Measurements from ENCODE around the gene ELN. TPM values are rescaled to one million over a fixed set of nuclear protein-coding genes. Genes with fewer than 3 reads are reported as not detected.
"Not testable (repeated sequence)": the region's sequence is repeated elsewhere in the genome, so short reads cannot be mapped to it uniquely, and the experiment has no call there.

The ELN gene
- polyA plus RNA-seq, 10 donors, result 91.5 to 239 (median 133) TPM

DNA sequence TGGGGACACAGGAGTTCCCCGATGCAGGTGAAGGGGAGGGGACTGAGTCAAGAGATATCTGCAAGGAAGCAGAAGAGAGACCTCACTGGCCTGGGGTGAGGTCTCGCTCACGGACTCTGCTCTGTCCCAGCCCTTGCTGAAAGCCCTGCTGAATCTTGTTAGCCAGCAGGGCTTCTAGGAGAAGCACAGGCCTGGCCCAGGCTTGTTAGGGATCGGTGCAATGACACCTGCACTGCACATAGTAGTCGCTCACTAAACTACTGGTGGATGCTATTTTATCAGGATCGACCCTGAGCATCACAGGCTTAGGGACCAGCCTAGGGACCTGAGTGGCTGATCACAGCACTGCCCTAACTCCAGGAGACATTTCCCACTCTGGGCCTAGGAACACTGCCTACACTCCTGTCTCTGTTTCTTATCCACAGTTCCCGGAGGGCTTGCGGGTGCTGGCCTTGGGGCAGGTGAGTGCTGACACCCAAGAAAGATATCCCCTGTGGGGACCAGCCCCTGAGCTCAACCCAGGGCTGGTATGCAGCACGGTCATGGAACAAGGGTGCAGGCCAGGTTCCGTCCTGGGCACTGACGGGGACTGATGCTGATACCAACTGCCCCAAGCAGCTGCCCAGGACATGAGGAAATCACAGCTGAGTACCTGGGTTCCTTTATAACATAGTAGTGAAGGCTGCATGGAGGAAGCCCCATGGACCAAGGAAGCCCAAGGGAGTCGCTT lies 13.0 kb downstream of the ELN start:
- no peak for DNase-seq

DNA sequence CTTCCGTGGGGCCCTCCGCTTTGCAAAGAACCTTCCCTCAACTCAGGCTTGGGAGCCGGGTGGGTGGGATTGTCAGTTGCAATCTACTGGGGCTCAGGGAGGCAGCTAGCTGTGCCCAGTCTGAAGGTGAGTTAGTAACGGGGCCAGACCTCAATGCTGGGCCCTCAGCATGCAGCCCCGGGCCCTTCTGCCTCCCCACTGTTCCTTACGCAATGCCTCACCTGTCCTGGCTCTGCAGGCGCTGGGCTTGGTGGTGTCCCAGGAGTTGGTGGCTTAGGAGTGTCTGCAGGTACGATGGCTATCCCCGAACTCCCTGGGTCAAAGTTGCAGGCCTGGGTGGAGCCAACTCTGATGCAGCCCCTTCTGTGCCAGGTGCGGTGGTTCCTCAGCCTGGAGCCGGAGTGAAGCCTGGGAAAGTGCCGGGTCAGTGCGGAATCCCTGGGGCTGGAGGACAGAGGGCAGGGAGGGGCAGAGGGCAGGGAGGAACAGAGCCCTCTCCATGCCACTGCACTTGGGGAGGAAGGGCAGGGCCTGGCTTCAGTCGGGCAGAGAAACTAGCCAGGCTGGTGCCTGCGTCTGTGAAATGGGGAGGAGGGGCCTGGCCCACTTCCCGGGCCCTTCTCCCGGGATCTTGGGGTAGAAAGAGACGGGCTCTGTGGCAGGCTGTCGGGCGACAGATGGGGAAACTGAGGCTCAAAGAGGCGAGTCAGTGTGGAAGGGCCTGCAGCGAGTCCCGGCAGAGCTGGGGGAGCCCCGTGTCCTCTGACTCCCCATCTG lies 15.0 kb downstream of the ELN start:
- no peak for DNase-seq

DNA sequence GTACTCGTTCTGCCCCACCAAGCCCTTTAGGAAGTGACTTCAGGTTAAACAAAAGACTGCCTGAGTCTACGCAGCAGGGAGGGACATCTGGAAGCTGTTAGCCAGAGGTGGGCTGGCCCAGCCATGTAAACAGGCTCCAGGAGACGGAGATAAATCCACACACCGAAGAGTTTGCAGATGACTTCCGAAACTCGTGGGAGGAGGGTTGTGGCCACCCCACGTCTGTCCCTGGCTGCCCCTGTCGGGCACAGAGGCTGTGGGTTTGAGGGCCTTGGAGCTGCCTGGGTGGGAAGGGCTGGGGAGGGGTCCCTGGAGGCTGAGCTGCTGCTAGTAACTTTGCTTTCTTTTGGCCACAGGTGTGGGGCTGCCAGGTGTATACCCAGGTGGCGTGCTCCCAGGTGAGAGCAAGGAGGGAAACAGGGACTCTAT lies 15.6 kb downstream of the ELN start:
- peak in 2 of 3 donors; percentile 63 to 82 for DNase-seq

DNA sequence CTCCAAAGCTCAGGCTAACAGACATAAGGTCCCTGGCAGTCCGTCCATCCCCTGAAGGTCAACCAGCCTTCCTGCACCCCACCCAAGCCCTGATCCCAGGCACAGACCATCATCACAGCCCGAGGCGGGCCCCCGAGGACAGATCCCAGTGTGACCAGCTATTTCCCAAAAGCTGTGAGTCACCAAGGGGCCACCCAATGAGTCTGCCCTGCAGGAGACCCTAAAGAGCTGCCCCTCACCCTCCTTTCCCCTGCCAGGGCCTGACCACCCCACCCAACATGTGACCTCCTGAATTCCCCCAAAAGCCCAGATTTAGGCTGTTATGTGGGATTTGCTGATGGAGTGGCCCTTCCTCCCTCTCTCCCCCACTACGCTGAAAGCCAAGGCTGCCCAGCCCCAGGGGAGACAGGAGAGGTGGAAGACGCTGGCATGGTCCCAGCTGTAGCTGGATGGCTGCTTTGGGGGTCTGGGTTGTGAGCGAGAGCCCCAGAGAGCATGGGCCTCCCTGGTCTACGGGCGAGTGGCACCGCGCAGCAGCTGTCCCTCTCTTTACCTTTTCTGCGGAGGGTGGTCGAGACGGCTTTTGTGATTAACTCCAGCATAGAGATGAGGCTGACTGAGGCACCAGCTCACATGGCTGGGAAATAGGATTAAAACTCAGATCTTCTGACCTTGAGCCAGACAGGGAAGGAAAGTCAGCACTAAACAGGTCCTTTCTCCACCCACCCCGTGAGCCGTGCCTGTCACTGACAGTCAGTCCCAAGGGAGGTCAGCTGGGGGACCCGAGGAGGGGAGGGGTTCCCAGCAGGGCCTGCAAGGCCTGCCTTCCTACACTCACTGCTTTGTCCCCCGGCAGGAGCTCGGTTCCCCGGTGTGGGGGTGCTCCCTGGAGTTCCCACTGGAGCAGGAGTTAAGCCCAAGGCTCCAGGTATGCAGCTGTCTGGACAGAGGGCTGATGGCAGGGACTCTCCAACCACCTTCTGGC lies 16.7 kb downstream of the ELN start:
- no peak for DNase-seq

DNA sequence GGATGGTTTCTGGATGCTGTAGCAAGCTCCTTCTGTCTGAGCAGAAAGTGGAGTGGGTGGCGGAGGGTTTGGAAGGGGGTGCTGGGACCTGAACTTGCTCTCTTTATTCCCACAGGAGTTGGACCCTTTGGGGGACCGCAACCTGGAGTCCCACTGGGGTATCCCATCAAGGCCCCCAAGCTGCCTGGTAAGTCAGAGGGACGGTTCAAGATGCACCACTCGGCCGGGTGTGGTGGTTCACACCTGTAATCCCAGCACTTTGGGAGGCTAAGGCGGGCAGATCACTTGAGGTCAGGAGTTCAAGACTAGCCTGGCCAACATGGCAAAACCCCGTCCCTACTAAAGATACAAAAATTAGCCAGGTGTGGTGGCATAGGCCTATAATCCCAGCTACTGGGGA lies 18.6 kb downstream of the ELN start:
- DNase-seq, result not testable (repeated sequence)

DNA sequence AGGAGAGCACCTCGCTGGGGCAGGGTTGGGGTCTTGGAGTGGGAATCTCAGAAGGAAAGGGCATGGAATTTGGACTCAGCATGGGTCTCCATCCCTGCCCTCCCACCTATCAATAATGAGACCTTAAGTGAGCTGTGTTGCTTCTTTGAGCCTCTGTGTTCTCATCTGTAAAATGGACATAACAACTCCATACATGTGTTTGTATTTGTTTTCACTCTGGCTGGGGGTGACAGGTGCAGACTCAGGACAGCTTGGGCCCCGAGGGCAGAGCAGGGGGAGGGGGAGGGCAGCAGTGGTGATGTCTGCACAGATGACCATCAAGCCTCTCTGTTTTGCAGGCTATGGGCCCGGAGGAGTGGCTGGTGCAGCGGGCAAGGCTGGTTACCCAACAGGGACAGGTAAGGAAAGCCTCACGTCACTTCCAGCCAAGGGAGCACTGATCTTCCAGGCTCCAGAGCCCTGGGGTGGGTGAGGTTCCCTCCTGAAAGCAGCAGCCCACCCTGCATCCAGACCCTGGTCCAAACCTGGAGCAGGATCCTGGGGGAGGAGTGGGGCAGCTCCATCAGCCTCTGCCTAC lies 19.9 kb downstream of the ELN start:
- DNase-seq, result no peak

DNA sequence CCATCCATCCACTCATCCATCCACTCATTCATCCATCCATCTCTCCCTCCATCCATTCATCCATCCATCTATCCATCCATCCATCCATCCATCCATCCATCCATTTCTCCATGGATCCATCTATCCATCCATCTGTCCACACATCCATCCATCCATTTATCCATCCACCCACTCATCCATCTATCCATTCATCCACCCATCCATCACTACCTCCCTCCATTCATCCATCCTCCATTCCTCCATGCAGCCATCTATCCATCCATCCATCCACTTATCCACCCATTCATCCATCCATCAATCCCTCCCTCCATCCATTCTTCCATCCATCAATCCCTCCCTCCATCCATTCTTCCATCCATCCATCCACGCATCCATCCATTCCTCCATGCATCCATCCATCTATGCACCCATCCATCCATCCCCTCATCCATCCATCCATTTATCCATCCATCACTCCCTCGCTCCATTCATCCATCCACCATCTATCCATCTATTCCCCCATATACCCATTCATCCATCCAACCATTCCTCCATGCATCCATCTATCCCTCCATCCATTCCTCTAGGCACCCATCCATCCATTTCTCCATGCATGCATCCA lies 21.1 kb downstream of the ELN start:
- DNase-seq, result no peak

DNA sequence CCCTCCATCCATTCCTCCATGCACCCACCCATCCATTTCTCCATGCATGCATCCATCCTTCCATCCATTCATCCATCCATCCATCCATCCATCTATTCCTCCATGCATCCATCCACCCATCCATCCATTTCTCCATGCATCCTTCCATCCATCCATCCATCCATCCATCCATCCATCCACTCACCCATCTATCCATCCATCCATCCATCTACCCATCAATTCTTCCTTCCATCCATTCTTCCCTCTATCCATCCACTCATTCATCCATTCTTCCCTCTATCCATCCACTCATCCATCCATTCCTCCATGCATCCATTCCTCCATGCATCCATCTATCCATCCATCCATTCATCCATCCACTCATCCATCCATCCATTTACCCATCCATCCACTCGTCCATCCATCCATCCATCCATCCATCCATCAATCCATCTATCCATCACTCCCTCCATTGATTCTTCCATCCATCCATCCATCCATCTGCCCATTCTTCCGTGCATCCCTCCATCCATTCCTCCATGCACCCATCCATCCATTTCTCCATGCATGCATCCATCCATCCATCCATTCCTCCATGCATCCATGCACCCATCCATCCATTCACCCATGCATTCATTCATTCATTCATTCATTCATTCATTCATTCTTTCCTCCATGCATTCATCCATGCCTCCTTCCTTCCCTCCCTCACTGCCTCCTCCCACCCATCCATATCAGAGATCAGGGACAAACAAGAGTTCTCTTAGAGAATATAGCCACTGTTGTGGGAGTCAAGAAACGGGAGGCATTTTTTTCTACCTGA lies 22.2 kb downstream of the ELN start:
- no peak for DNase-seq

DNA sequence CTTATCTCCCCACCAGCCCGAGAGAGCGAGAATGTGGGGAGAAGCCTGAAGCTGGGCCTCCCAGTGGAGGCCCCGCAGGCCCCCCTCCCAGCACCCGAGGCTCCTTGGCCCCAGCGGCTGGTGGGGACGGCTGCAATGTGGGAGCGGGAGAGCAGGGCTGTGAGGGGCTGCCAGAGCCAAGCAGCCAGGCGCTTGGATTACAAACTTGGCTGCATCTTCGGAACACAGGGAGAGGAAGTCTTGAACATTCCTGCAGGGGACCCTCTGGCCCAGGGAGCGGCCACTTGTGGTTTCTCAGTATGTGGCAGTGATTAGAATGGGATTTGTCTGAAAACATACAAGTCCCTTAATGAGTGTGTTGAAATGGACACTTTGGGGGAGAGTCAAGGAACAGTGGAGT lies 23.2 kb downstream of the ELN start:
- DNase-seq, result peak in 1 of 3 donors; percentile 55

DNA sequence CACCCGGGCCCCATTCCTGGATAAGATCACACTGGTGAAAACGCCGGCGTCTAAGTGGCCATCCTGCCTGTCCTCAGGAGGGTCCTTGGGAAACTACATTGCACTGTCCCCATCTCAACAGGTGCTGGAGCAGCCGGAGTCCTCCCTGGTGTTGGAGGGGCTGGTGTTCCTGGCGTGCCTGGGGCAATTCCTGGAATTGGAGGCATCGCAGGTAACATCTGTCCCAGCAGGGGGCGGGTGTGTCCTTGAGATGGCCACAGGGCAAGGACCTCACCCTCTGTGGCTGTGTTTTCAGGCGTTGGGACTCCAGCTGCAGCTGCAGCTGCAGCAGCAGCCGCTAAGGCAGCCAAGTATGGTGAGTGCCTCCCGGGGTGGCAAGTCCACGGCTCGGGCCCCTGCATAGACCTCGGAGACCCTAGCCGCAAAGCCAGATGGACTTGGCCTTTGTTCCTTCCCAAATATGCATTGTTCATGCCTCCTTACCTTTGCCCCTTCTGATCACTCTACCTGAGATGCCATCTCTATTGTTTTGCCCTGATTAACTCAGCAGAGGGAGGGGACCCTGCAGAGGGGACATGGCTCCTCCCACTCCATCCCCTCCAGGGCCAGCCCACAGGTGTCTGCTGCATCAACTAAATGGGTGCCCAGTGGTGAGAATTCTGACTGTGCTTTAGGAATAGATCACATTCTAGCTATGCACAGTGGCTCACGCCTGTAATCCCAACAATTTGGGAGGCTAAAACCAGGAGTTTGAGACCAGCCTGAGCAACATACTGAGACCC lies 23.8 kb downstream of the ELN start:
- peak in 1 of 3 donors; percentile 39 for DNase-seq

DNA sequence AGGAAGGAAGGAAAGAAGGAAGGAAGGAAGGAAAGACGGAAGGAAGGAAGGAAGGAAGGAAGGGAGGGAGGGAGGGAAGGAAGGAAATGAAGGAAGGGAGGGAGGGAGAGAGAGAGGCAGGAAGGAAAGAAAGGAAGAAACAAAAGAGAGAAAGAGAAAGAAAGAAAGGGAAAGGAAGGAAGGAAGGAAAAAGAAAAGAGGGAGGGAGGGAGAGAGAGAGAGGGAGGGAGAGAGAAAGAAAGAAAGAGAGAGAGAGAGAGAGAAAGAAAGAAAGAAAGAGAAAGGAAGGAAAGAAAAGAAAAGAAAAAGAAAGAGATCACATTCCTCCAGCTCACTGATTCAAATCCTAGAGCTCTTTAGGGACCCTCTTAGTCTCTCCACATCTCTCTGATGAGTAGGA lies 24.7 kb downstream of the ELN start:
- no peak for DNase-seq

DNA sequence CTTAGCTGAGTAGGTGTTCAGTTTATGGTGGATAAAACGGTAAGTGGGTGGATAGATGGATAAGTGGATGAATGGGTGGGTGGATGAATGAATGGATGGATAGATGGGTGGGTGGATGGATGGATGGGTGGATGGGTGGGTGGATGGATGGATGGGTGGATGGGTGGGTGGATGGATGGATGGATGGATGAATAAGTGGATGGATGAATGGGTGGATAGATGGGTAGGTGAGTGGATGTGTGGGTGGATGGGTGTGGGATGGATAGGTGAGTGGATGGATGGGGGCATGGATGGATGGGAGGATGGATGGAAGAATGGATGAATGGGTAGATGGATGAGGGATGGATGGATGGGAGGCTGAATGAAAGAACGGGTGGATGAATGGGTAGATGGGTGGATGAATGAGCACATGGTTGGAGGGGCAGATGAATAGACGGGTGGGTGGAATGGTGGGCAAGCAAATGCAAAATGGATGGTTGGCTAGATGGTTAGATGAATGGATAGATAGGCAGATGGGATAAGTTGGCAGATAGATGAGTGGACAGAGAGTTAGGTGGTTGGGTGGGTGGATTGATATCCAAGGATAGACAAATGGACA lies 25.7 kb downstream of the ELN start:
- DNase-seq, result no peak

DNA sequence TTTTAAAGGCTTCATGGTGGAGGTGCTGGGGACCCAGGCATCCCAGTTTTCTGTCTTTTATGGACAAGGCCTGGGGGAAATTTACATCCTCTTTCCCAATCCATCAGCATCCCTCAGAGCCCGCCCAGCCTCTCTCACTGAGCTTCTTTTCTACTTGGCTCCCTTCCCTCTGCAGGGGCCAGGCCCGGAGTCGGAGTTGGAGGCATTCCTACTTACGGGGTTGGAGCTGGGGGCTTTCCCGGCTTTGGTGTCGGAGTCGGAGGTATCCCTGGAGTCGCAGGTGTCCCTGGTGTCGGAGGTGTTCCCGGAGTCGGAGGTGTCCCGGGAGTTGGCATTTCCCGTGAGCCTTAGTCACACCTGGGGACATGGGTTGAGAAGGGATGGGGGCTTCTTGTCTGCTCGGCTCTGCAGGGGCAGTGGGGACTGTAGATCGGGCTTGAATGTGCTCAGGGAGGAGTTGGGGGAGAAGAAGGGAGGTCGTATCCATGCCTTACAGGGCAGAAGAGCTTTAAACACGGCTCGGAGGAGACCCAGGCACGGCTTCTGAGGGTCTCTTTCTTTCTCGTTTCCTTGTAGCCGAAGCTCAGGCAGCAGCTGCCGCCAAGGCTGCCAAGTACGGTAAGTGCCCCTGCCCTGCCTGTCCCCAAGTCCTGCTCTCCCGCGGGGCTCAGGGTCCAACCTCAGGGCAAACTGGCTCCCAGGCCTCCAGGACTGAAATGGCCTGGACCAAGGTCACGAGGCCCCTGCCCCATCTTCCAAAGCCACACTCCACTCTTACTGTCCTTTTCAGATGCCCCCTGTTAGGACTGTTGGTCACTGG lies 28.3 kb downstream of the ELN start:
- DNase-seq, result no peak

DNA sequence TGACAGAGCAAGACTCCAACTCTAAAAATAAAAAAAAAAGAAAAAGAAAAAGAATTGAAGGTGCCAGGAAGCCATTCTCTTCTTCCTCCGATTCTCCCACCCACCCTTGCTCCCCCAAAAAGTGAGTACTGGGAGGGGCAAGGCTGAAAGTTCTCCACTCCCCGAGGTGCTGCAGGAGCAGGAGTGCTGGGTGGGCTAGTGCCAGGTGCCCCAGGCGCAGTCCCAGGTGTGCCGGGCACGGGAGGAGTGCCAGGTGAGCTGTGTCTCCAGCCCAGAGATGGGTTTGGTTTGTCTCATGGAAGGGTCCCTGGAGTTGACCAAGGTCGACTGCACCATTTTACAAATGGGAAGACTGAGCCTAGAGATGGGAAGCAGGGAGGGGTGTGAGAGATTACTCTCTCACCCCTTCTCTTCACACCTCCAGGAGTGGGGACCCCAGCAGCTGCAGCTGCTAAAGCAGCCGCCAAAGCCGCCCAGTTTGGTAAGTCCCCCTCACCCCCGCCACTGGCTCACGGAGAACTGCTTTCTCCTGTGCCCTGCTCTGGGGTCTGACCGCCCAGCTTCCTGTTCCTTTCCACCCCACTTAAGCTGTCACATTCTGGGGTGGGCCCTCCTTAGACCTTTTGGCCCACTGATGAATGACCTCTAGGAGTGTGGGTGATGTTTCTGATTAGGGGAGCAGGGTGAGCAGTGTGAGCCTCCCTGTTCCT lies 29.4 kb downstream of the ELN start:
- no peak for DNase-seq

DNA sequence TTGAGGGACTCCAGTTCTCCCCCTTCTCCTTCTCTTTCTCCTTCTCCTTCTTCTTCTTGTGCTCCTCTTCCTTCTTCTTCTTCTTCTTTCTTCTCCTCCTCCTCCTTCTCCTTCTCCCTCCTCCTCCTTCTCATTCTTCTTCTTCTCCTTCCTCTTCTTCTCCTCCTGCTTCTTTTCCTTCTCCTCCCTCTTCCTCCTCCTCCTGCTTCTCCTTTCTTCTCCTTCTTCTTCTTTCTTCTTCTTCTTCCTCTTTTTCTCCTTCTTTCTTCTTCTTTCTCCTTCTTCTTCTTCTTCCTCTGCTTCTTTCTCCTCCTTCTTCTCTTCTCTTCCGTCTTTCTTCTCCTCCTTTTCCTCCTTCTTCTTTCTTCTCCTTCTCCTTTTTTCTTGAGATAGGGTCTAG lies 30.0 kb downstream of the ELN start:
- no peak for DNase-seq

DNA sequence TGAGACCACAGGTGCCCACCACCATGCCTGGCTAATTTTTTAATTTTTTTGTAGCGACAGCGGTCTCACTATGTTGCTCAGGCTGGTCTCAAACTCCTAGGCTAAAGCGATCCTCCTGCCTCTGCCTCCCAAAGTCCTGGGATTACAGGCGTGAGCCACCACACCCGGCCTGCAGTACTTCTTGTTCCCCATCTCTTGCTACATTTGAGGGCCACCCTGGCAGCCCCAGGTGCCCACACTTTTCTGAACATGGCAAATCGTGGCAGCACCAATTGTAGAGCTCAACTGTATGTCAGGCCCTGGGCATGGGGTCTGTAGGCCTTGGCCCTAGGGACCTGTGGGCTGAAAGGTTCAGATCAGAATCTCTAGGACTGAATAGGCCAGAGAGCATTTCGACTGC lies 30.5 kb downstream of the ELN start:
- no peak for DNase-seq

DNA sequence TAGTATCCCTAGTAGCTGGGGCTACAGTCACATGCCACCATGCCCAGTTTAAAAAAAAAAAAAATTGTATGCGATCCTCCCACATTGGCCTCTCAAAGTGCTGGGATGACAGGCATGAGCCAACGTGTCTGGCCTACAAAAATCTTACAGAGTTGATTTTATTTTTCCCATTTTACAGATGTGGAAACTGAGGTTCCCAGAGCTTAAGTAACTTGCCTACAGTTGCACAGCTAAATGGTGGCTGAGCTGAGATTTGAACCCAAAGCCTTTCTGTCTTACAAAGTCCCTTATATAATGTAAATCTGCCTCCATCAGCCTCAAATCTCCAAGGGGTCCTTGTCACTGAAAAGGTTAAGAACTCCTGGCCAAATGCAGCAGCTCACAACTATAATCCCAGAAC lies 31.1 kb downstream of the ELN start:
- DNase-seq, result no peak

All from muscle of back (tissue), 11 donors.